ENCODE data around the gene MIS18BP1.
"Not testable (repeated sequence)": the region's sequence is repeated elsewhere in the genome, so short reads cannot be mapped to it uniquely, and the experiment has no call there.

Gene MIS18BP1

GRCh38 chr14:45222485-45223262, 30.3 kb downstream of the MIS18BP1 start:
- no peak for TF ChIP-seq CTCF (IDR thresholded peaks at IDR 0.05; ENCODE audit: low read depth, low read length)
- DNase-seq (ENCODE audit: low read depth, low spot score), result no peak
- H3K4me3 ChIP-seq (ENCODE audit: low read depth, low read length), result no peak overlapping the region
- in situ Hi-C loops (cut with HindIII; ENCODE audit: low sequenced_read_pairs), result no loop called here

GRCh38 chr14:45214341-45214740, 38.7 kb downstream of the MIS18BP1 start:
- H3K4me3 ChIP-seq (ENCODE audit: low read depth, low read length); in situ Hi-C loops (cut with HindIII; ENCODE audit: low sequenced_read_pairs); DNase-seq (ENCODE audit: low read depth, low spot score): not testable (repeated sequence)

- DNase-seq (ENCODE audit: low read depth, low spot score); in situ Hi-C loops (cut with HindIII; ENCODE audit: low sequenced_read_pairs); H3K4me3 ChIP-seq (ENCODE audit: low read depth, low read length): not testable (repeated sequence)
These were observed 39.3 kb downstream of the MIS18BP1 start for GRCh38 chr14:45213716-45214115.

GRCh38 chr14:45212231-45212630, 40.8 kb downstream of the MIS18BP1 start:
- in situ Hi-C loops (cut with HindIII; ENCODE audit: low sequenced_read_pairs), result no loop called here
- DNase-seq (ENCODE audit: low read depth, low spot score), result no peak
- H3K4me3 ChIP-seq (ENCODE audit: low read depth, low read length), result no peak overlapping the region
- no peak for TF ChIP-seq CTCF (IDR thresholded peaks at IDR 0.05; ENCODE audit: low read depth, low read length)

GRCh38 chr14:45211295-45211694, 41.7 kb downstream of the MIS18BP1 start:
- no peak overlapping the region for H3K4me3 ChIP-seq (ENCODE audit: low read depth, low read length)
- in situ Hi-C loops (cut with HindIII; ENCODE audit: low sequenced_read_pairs), result no loop called here
- no peak for DNase-seq (ENCODE audit: low read depth, low spot score)
- no peak for TF ChIP-seq CTCF (IDR thresholded peaks at IDR 0.05; ENCODE audit: low read depth, low read length)

GRCh38 chr14:45210159-45210558, 42.8 kb downstream of the MIS18BP1 start:
- no peak overlapping the region for H3K4me3 ChIP-seq (ENCODE audit: low read depth, low read length)
- in situ Hi-C loops (cut with HindIII; ENCODE audit: low sequenced_read_pairs), result no loop called here
- DNase-seq (ENCODE audit: low read depth, low spot score), result no peak
- TF ChIP-seq CTCF (IDR thresholded peaks at IDR 0.05; ENCODE audit: low read depth, low read length), result no peak

- no peak overlapping the region for H3K4me3 ChIP-seq (ENCODE audit: low read depth, low read length)
- in situ Hi-C loops (cut with HindIII; ENCODE audit: low sequenced_read_pairs), result no loop called here
- no peak for DNase-seq (ENCODE audit: low read depth, low spot score)
- TF ChIP-seq CTCF (IDR thresholded peaks at IDR 0.05; ENCODE audit: low read depth, low read length), result no peak
These were observed 48.8 kb downstream of the MIS18BP1 start for GRCh38 chr14:45204241-45204640.

Data from astrocyte of the spinal cord (primary cell).